Mesothelial cell of epicardium (in vitro differentiated cells): ENCODE data around the gene CARHSP1. TPM values are rescaled to one million over a fixed set of nuclear protein-coding genes. Genes with fewer than 3 reads are reported as not detected.
A peak's percentile ranks its signal among the peaks of the same experiment; 100 is the strongest.

Experiments
- DNase-seq, 2 experiments: peaks; one replicate each; pipeline ENCODE4 v3.0.0; 2021; ENCODE audit warnings: low spot score in 2 of 2; ENCODE audit not compliant: unreplicated experiment in 2 of 2
- H3K27ac Mint-ChIP-seq: 2 replicates; pipeline ENCODE4 v1.8.0; 2021; ENCODE audit warnings: mixed read lengths
- H3K27me3 Mint-ChIP-seq: 2 replicates; pipeline ENCODE4 v1.8.0; 2021; ENCODE audit warnings: low read depth, mixed read lengths
- H3K36me3 Mint-ChIP-seq: 2 replicates; pipeline ENCODE4 v1.8.0; 2021; ENCODE audit warnings: mixed read lengths
- H3K4me1 Mint-ChIP-seq: 2 replicates; pipeline ENCODE4 v1.8.0; 2021; ENCODE audit warnings: mixed read lengths
- H3K4me3 Mint-ChIP-seq: 2 replicates; pipeline ENCODE4 v1.8.0; 2021; ENCODE audit warnings: mild to moderate bottlenecking, moderate library complexity, mixed read lengths
- H3K9me3 Mint-ChIP-seq: 2 replicates; pipeline ENCODE4 v1.8.0; 2021; ENCODE audit warnings: mixed read lengths
- CTCF ChIP-seq: fragments of 200-600 bp; sonication (generic); IDR thresholded peaks from one replicate; pipeline ENCODE4 v1.5.0; 2021; ENCODE audit warnings: antibody characterized with exemption; ENCODE audit not compliant: unreplicated experiment
- total RNA-seq: library from RNA; stranded (reverse); gene quantifications from 3 replicates; pipeline ENCODE4 v1.2.1, GENCODE V29; 2021

Gene CARHSP1
- total RNA-seq, 1 donor from 2014 or later: 80.3 TPM

GRCh38 chr16:8867216-8867931 is 1.4 kb downstream of the CARHSP1 start:
- TF ChIP-seq CTCF: no peak
- peaks cover 32% of the 10 kb centered on the region for H3K4me1 Mint-ChIP-seq
- peak in 1 of 2 experiments; percentile 60 for DNase-seq
- H3K36me3 Mint-ChIP-seq: no peaks in the 10 kb centered on the region
- H3K27ac Mint-ChIP-seq: peak overlapping the region; percentile 84
- peak overlapping the region; percentile 85 for H3K4me3 Mint-ChIP-seq
- no peaks in the 10 kb centered on the region for H3K9me3 Mint-ChIP-seq
- no peaks in the 10 kb centered on the region for H3K27me3 Mint-ChIP-seq

GRCh38 chr16:8866884-8867215 is 2.0 kb downstream of the CARHSP1 start:
- no peaks in the 10 kb centered on the region for H3K27me3 Mint-ChIP-seq
- no peak for DNase-seq
- no peak for TF ChIP-seq CTCF
- no peaks in the 10 kb centered on the region for H3K36me3 Mint-ChIP-seq
- H3K27ac Mint-ChIP-seq: peak overlapping the region; percentile 84
- peaks cover 32% of the 10 kb centered on the region for H3K4me1 Mint-ChIP-seq
- no peaks in the 10 kb centered on the region for H3K9me3 Mint-ChIP-seq
- H3K4me3 Mint-ChIP-seq: peak overlapping the region; percentile 85

GRCh38 chr16:8866118-8866883 is 2.5 kb downstream of the CARHSP1 start:
- Mint-ChIP-seq H3K4me1 (peaks cover 32% of the 10 kb centered on the region), H3K27ac (peak overlapping the region; percentile 82), H3K27me3 (no peaks in the 10 kb centered on the region), H3K4me3 (peak overlapping the region; percentile 85), H3K36me3 (no peaks in the 10 kb centered on the region), H3K9me3 (no peaks in the 10 kb centered on the region)
- DNase-seq: peak in 1 of 2 experiments; percentile 46
- TF ChIP-seq CTCF: no peak

GRCh38 chr16:8865145-8865882 is 3.5 kb downstream of the CARHSP1 start:
- Mint-ChIP-seq H3K27ac (no peak overlapping the region), H3K36me3 (peaks cover 2% of the 10 kb centered on the region), H3K27me3 (no peaks in the 10 kb centered on the region), H3K9me3 (no peaks in the 10 kb centered on the region), H3K4me3 (peak overlapping the region; percentile 24), H3K4me1 (peaks cover 32% of the 10 kb centered on the region)
- no peak for TF ChIP-seq CTCF
- DNase-seq: no peak

- peaks cover 34% of the 10 kb centered on the region for H3K4me1 Mint-ChIP-seq
- H3K27ac Mint-ChIP-seq: no peak overlapping the region
- no peak for TF ChIP-seq CTCF
- no peaks in the 10 kb centered on the region for H3K9me3 Mint-ChIP-seq
- H3K4me3 Mint-ChIP-seq: no peak overlapping the region
- no peak for DNase-seq
- peaks cover 3% of the 10 kb centered on the region for H3K36me3 Mint-ChIP-seq
- no peaks in the 10 kb centered on the region for H3K27me3 Mint-ChIP-seq
These were observed 4.2 kb downstream of the CARHSP1 start for GRCh38 chr16:8864480-8865110.
